Activated CD4-positive, alpha-beta T cell treated with anti-CD3 and anti-CD28 coated beads, Interleukin-2, amount 50 U/mL, for 16 hours (primary cell): ENCODE results near the gene KCNMA1.

Experiments
- DNase-seq: peaks from one replicate; pipeline ENCODE4 v3.0.0-alpha.2; 2020

The KCNMA1 gene

DNA sequence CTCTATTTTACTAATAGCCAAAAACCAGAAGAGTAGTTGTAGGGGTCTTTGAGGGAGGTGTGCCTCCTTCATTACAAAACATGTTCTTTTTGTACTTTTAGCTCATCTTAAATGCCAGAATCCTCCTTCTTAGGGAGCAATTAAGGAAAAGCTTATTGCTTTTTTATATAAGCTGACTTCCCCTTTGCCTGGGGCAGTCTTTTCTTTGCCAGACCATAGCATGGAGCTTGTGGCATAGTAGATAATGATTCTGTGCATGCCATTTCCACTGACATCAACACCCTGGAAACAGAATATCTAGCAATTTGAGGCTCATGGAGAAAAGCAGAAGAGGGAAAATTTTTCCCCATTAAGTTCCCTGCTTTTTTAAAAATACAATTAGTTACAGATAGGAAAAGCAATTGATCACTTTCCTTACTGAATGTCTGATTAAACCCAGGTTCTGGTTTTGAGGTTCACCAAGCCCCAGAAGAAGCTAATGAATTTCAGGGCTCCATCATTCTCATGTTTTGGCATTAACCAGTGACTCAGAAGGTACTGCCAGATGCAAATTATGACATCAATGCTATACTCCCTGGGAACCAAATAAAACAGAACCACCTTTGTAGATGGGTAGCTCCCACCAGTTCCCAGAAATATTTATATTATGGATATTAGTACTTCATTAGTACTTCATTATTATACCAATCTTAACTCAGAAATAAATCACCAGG lies 410.6 kb downstream of the KCNMA1 start:
- DNase-seq = no peak

GRCh38 chr10:77226452-77226851 lies 411.2 kb downstream of the KCNMA1 start:
- DNase-seq = no peak

- DNase-seq = no peak
These were observed 411.6 kb downstream of the KCNMA1 start for GRCh38 chr10:77226020-77226419.

DNA sequence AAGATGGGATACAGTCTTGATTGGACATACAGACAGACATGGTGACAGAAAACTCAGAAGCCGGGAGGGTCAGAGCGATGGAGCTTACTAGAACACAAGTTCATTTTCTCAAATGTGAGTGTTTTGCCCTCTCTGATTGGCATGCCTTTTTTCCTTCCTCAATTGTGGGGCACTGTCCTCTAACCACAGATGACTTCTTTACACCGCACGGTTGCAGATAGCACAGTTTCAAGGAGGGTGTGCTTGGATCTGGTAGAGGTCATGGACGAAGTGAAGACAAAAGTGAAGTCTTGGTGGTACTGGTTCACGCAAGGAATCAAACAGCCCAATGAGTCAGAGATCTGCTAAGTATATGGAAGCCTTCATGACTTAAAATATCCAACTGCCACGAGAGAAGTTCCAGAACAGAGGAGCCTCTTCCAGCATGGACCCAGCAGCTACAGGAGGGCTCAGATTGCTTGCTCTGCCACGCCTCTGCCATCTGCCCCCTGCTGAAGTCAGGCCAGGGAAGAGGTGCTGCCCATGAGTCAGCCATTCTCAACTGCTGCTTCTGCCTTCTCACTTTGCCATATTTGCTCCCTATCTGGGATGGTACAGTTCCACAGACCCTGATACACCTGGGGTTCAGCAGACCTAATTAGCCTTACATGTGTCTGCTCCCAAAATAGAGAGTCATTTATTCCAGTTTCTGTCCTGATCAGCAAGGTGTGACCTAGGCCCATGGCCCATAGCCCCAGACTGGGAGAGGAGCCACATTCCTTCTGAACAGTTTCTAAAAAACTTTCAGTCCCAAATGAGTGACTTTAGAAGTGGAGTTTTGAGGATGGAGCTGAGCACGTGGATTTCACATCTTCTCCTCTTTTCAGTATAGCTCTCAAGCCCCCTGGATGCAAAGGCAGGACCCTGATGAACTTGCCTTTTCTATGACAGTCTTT lies 413.8 kb downstream of the KCNMA1 start:
- DNase-seq = no peak

DNA sequence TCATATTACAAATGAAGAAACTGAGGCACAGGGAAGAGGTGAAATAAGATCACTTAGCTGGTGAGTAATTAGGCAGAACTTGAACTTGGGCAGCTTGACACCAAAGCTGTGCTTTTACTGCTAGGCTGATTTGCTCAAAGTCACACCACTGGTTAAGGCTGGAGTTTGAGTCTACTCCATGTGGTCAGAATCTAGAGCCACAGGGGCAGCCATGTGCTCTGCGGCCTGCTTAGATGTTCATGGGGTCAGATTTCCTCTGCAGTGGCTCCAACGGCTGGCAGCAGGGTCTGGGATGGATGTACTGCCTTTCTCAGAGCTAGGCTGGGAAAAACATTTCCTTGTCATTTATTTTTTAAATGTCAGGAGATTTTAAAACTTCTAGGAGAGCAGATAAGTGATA lies 417.5 kb downstream of the KCNMA1 start:
- DNase-seq = no peak

DNA sequence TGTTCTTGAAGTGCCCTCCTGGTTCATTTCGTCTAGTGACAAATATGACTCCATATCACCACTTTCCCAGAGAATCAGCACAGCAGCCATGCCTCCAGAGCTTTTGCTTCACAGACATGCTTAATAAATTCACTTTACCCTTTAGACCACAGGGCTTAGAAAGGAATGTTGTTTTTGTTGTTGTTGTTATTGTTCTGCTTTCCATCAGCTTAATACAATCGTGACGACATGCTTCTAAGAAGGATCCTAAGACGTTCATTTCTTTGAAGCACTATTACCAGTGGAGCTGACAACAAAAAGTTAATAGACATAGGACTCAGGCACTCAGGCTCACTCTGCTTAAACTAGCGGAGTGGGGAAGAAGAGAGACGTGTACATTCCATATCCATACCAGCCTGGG lies 418.6 kb downstream of the KCNMA1 start:
- no peak for DNase-seq

GRCh38 chr10:77214799-77215198 lies 422.8 kb downstream of the KCNMA1 start:
- no peak for DNase-seq

DNA sequence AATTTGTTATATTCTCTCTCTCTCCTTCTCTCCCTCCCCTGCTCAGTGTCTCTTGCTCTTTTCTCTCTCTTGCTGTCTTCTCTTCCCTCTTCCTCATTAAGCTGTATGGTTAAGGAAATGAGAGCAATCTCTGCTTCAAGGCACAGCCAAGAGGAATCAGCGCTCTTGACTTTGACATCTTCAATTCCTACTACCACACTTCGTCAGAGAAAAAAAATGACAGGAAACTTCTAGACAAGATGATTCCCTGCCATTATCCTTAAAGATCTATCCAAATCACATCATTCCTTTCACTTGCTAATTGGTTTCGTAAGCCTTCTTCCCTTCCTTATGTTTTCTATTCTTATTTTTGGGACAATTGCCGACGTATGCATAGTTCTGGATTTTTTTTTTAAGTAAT lies 425.0 kb downstream of the KCNMA1 start:
- no peak for DNase-seq

GRCh38 chr10:77210645-77211044 lies 427.0 kb downstream of the KCNMA1 start:
- DNase-seq = no peak

- no peak for DNase-seq
These were observed 428.8 kb downstream of the KCNMA1 start for GRCh38 chr10:77208684-77209256.

- DNase-seq = no peak
These were observed 429.8 kb downstream of the KCNMA1 start for GRCh38 chr10:77207828-77208185.

- no peak for DNase-seq
These were observed 430.3 kb downstream of the KCNMA1 start for GRCh38 chr10:77207182-77207827.

- DNase-seq = no peak
These were observed 432.5 kb downstream of the KCNMA1 start for GRCh38 chr10:77205135-77205534.

- no peak for DNase-seq
These were observed 433.4 kb downstream of the KCNMA1 start for GRCh38 chr10:77204171-77204570.

DNA sequence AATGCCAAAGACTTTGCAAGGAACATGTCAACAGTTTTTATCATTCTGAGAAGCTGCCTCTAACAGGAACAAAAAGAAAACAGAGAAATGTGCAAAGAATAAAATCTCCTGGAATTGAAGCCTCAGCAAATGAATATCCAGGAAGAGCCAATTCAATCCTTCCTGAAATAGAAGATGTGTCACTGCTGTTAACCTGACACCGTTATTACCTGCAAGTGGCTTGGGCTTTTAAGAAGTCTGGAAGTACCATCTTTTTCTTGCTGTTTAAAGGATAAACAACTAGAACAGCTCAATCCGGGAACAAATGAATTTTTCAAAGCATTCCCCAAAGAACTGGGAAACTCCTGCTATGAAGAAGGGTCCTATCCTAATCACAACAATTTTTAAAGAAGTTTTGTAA lies 434.8 kb downstream of the KCNMA1 start:
- no peak for DNase-seq

DNA sequence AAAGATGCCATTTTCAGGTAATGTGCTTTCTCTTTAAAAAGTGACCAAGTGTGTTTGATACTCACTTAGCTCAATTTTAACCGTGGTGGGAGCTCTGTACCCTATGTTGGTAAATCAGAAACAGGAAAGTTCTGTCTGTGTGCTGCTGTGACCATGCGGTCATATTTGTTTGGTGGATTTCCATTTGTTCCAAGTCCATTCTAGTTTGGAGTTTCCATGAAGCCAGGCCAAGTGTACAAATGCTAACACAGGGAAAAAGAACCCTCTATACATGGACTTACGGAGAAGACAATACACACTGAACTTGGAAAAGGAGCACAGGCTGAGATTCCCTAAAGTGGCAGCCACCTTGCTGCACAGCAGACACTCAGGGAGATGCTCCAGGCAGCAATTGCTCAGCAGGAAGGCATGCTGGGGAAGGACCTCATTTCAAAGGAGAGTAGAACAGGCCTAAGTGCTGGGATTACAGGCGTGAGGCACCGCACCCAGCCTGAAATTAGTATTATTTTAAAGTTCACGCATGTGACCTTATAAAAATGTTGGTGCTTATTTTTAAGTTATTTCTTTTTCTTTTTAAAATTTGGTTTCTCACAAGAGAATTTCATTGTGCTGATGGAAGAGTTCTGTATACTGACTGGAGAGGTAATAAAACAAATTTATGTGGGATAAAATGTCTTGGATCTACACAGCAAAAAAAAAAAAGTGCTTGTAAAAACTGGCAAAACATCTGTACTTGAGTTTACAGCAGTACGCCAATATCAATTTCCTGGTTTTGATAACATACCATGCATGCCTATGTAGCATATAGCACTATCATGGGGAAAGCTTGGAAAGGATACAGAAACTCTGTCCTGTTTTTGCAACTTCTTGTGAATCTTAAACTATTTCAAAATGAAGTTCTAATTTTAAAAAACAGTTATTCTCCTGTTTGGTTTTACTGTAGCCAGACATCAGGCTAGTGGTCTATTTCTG lies 436.2 kb downstream of the KCNMA1 start:
- no peak for DNase-seq

DNA sequence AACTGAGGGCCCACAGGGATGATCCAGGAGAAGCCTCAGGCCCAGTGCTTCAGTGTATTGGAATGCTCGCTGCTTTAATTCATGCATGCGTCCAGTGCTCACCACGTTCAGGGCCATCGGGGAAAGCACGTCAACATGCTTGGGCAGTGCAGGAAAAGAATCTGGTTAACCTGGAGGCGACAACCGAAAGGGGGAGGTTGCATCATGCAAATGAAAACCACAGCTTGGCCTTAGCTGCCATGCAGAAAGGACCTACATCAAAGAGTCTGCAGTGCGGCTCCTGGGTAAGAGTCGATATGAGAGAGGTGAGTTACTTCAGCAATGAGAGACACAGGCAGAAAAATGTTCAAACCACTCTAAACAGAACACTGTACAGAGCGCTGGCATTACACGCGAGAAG lies 440.1 kb downstream of the KCNMA1 start:
- DNase-seq = no peak

- DNase-seq = no peak
These were observed 441.0 kb downstream of the KCNMA1 start for GRCh38 chr10:77196614-77197013.

- DNase-seq = no peak
These were observed 442.5 kb downstream of the KCNMA1 start for GRCh38 chr10:77195101-77195500.

DNA sequence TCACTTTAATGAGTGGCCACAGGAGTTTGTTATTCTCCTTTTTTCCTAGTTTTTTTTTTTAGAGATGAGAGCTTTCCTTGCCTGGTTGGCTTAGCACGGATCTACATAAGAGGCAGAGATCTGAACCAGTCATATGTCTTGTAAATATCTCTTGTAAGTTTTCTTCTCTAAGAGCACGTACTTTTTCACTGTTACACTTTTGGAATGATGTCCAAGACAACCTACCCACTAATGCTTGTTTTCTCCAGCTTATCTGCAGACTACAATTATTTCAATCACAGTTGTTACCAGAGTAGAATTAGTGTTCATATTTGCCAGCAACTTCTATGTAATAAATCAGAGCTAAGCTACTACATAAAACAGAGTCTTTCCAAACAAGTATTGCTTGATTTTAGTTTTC lies 444.6 kb downstream of the KCNMA1 start:
- no peak for DNase-seq

- no peak for DNase-seq
These were observed 445.2 kb downstream of the KCNMA1 start for GRCh38 chr10:77192402-77192801.
